H9 (cell line): Measurements from ENCODE around the gene EIF3A. TPM values are rescaled to one million over a fixed set of nuclear protein-coding genes. Genes with fewer than 3 reads are reported as not detected.

Experiments used
- DNase-seq: peaks from one replicate; pipeline ENCODE4 v3.0.0-alpha.2; 2017
- H2AFZ ChIP-seq: one replicate; pipeline ENCODE4 v1.6.1; 2013; ENCODE audit warnings: mild to moderate bottlenecking, low read length, control low read depth, moderate library complexity
- H2AK5ac ChIP-seq: 2 replicates; pipeline ENCODE4 v1.6.1; 2013; ENCODE audit warnings: low read length, control low read depth, mixed read lengths; ENCODE audit not compliant: insufficient read length
- H2BK120ac ChIP-seq: one replicate; pipeline ENCODE4 v1.6.1; 2013; ENCODE audit warnings: low read depth, mild to moderate bottlenecking, low read length, control low read depth, inconsistent platforms; ENCODE audit not compliant: poor library complexity, severe bottlenecking
- H2BK12ac ChIP-seq: 2 replicates; pipeline ENCODE4 v1.6.1; 2013; ENCODE audit warnings: low read length, control low read depth, mixed read lengths, low read depth; ENCODE audit not compliant: insufficient read length
- H2BK15ac ChIP-seq: 2 replicates; pipeline ENCODE4 v1.6.1; 2013; ENCODE audit warnings: low read depth, low read length, control low read depth
- H2BK20ac ChIP-seq: one replicate; pipeline ENCODE4 v1.6.1; 2013; ENCODE audit warnings: low read depth, mild to moderate bottlenecking, low read length, control low read depth, inconsistent platforms; ENCODE audit not compliant: poor library complexity, severe bottlenecking
- H2BK5ac ChIP-seq: 2 replicates; pipeline ENCODE4 v1.6.1; 2013; ENCODE audit warnings: low read length, control low read depth, mixed read lengths; ENCODE audit not compliant: insufficient read length
- H3K14ac ChIP-seq: 2 replicates; pipeline ENCODE4 v1.6.1; 2013; ENCODE audit warnings: low read length, control low read depth; ENCODE audit not compliant: insufficient read depth
- H3K18ac ChIP-seq: 2 replicates; pipeline ENCODE4 v1.6.1; 2013; ENCODE audit warnings: low read depth, mild to moderate bottlenecking, mixed read lengths, low read length, control low read depth; ENCODE audit not compliant: insufficient read length
- H3K23ac ChIP-seq: 2 replicates; pipeline ENCODE4 v1.6.1; 2013; ENCODE audit warnings: low read length, control low read depth, mixed read lengths, low read depth; ENCODE audit not compliant: insufficient read length
- H3K23me2 ChIP-seq: 2 replicates; pipeline ENCODE4 v1.6.1; 2013; ENCODE audit warnings: low read depth, mild to moderate bottlenecking, mixed read lengths, low read length, control low read depth; ENCODE audit not compliant: insufficient read length, poor library complexity, severe bottlenecking
- H3K27ac ChIP-seq: 2 replicates; pipeline ENCODE4 v1.5.1; 2013; ENCODE audit warnings: low read length, control low read depth, mixed read lengths, low read depth; ENCODE audit not compliant: insufficient read length
- H3K27me3 ChIP-seq: 2 replicates; pipeline ENCODE4 v1.6.1; 2013; ENCODE audit warnings: low read length, control low read depth, inconsistent platforms; ENCODE audit not compliant: insufficient read depth
- H3K4ac ChIP-seq: 2 replicates; pipeline ENCODE4 v1.6.1; 2013; ENCODE audit warnings: low read depth, mild to moderate bottlenecking, control low read depth, inconsistent platforms, low read length, moderate library complexity
- H3K4me1 ChIP-seq: 2 replicates; pipeline ENCODE4 v1.6.1; 2013; ENCODE audit warnings: low read length, control low read depth, inconsistent platforms; ENCODE audit not compliant: insufficient read depth
- H3K4me2 ChIP-seq: 2 replicates; pipeline ENCODE4 v1.6.1; 2013; ENCODE audit warnings: low read length, control low read depth, mixed read lengths; ENCODE audit not compliant: insufficient read length, insufficient read depth
- H3K56ac ChIP-seq: 2 replicates; pipeline ENCODE4 v1.6.1; 2013; ENCODE audit warnings: low read depth, mild to moderate bottlenecking, mixed read lengths, low read length, control low read depth; ENCODE audit not compliant: insufficient read length
- H3K79me1 ChIP-seq: 2 replicates; pipeline ENCODE4 v1.6.1; 2013; ENCODE audit warnings: low read depth, mild to moderate bottlenecking, moderate library complexity, low read length, control low read depth, inconsistent platforms; ENCODE audit not compliant: insufficient read depth, poor library complexity, severe bottlenecking
- H3K79me2 ChIP-seq: 2 replicates; pipeline ENCODE4 v1.6.1; 2013; ENCODE audit warnings: low read length, control low read depth, inconsistent platforms; ENCODE audit not compliant: insufficient read depth
- H3K9ac ChIP-seq: 2 replicates; pipeline ENCODE4 v1.6.1; 2013; ENCODE audit warnings: low read length, control low read depth, mixed read lengths; ENCODE audit not compliant: insufficient read length; ENCODE audit errors: extremely low read depth
- H3K9me3 ChIP-seq: one replicate; pipeline ENCODE4 v1.6.1; 2013; ENCODE audit warnings: low read depth, low read length, inconsistent platforms; ENCODE audit not compliant: control insufficient read depth
- H3T11ph ChIP-seq: one replicate; pipeline ENCODE4 v1.6.1; 2013; ENCODE audit warnings: mild to moderate bottlenecking, low read length, control low read depth, inconsistent platforms
- H4K20me1 ChIP-seq: one replicate; pipeline ENCODE4 v1.6.1; 2013; ENCODE audit not compliant: control insufficient read depth, insufficient read length, insufficient read depth
- H4K5ac ChIP-seq: 2 replicates; pipeline ENCODE4 v1.6.1; 2013; ENCODE audit warnings: low read depth, mild to moderate bottlenecking, mixed read lengths, low read length, control low read depth; ENCODE audit not compliant: insufficient read length
- H4K8ac ChIP-seq: replicated peaks from 2 replicates; pipeline ENCODE4 v1.6.1; 2013; ENCODE audit warnings: low read length, control low read depth, mixed read lengths, low read depth; ENCODE audit not compliant: insufficient read length
- H4K91ac ChIP-seq: 2 replicates; pipeline ENCODE4 v1.6.1; 2013; ENCODE audit warnings: low read depth, mild to moderate bottlenecking, moderate library complexity, mixed read lengths, low read length, control low read depth; ENCODE audit not compliant: insufficient read length
- H3K27ac Mint-ChIP-seq, 3 experiments: 2 replicates in 2 of 3; 3 replicates in 1 of 3; pipeline ENCODE4 v1.8.0; 2020 to 2021; ENCODE audit warnings: mixed read lengths in 3 of 3, mild to moderate bottlenecking in 1 of 3, moderate library complexity in 1 of 3
- H3K27me3 Mint-ChIP-seq: 2 replicates; pipeline ENCODE4 v1.8.0; 2021; ENCODE audit warnings: low read depth, mild to moderate bottlenecking, moderate library complexity, mixed read lengths
- H3K36me3 Mint-ChIP-seq, 3 experiments: 2 replicates in 2 of 3; 3 replicates in 1 of 3; pipeline ENCODE4 v1.8.0; 2020 to 2021; ENCODE audit warnings: low read depth in 3 of 3, mixed read lengths in 3 of 3; ENCODE audit not compliant: insufficient read depth in 1 of 3
- H3K4me1 Mint-ChIP-seq, 2 experiments: 2 replicates each; pipeline ENCODE4 v1.8.0; 2020; ENCODE audit warnings: mixed read lengths in 2 of 2
- H3K4me3 Mint-ChIP-seq, 2 experiments: 2 replicates in 1 of 2; 3 replicates in 1 of 2; pipeline ENCODE4 v1.8.0; 2020 to 2021; ENCODE audit warnings: mild to moderate bottlenecking in 2 of 2, mixed read lengths in 2 of 2, moderate library complexity in 1 of 2
- H3K9me3 Mint-ChIP-seq, 2 experiments: 2 replicates in 1 of 2; 3 replicates in 1 of 2; pipeline ENCODE4 v1.8.0; 2020; ENCODE audit warnings: mild to moderate bottlenecking in 2 of 2, mixed read lengths in 2 of 2, moderate library complexity in 1 of 2
- CTCF ChIP-seq: fragments of 200-600 bp; sonication (generic); conservative IDR thresholded peaks from 3 replicates; pipeline ENCODE4 v1.8.0; 2021; ENCODE audit warnings: antibody characterized with exemption, mild to moderate bottlenecking
- WGBS: extraction: QIAGEN DNeasy Blood & Tissue Kit; methylation state at CpG from one replicate; pipeline ENCODE4 v1.1.7; 2013; ENCODE audit warnings: missing lambda C conversion rate, low lambda C conversion rate, mixed read lengths; ENCODE audit not compliant: insufficient read length; ENCODE audit errors: extremely low coverage; 5-methylcytosine and 5-hydroxymethylcytosine counted together
- total RNA-seq: library from RNA; stranded (reverse); gene quantifications from 2 replicates; pipeline ENCODE4 v1.2.1, GENCODE V29; 2021

The EIF3A gene
- total RNA-seq, 1 experiment from 2014 or later, result 206 TPM

DNA sequence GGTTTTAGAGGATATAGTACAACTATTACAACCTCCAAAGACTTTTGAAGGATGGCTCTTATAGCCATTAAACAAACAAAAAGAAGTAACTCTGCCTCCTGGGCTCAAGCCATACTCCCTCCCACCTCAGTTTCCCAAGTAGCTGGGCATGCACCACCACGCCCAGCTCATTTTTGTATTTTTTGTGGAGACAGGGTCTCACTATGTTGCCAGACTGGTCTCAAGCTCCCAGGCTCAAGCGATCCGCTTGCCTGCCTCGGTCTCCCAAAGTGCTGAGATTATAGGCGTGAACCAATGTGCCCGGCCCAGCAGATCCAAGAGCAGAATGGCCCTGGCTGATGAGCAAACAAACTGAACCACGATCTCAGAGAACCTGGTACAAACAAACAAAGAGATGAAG is 35.1 kb downstream of the EIF3A start:
- no peaks in the 10 kb centered on the region for H3K4me1 ChIP-seq
- no peaks in the 10 kb centered on the region for H3K27me3 ChIP-seq
- H3K4me2 ChIP-seq, result no peak overlapping the region
- Mint-ChIP-seq H3K27me3 (peaks cover 3% of the 10 kb centered on the region; the same call in 1 of the 2 replicates), H3K9me3 (no peaks in the 10 kb centered on the region), H3K4me1 (no peaks in the 10 kb centered on the region), H3K4me3 (no peak overlapping the region), H3K36me3 (peaks cover 72 to 99% (median 91%) of the 10 kb centered on the region in 3 experiments; a peak in 6 of 7 replicates), H3K27ac (peak overlapping the region in 1 of 3 experiments; percentile 22; a peak in 1 of 7 replicates)
- no peak overlapping the region for H3K56ac ChIP-seq
- DNase-seq, result no peak
- no peak overlapping the region for H3K23ac ChIP-seq
- no peak overlapping the region for H4K91ac ChIP-seq
- H3K18ac ChIP-seq, result no peak overlapping the region
- H4K5ac ChIP-seq, result no peak overlapping the region
- no peak overlapping the region for H3K27ac ChIP-seq
- no peak overlapping the region for H3T11ph ChIP-seq
- no peak overlapping the region for H3K9ac ChIP-seq
- no peak overlapping the region for H2AFZ ChIP-seq
- no peaks in the 10 kb centered on the region for H4K20me1 ChIP-seq
- WGBS, result no CpG with 5 or more reads among the region's 7 CpGs
- H2BK15ac ChIP-seq, result no peak overlapping the region
- H2BK120ac ChIP-seq, result no peak overlapping the region
- peaks cover 5% of the 10 kb centered on the region; the same call in 1 of the 2 replicates for H3K79me2 ChIP-seq
- H3K79me1 ChIP-seq, result peaks cover 20% of the 10 kb centered on the region
- no peaks in the 10 kb centered on the region for H3K23me2 ChIP-seq
- H2BK5ac ChIP-seq, result no peak overlapping the region
- no peak overlapping the region for H2BK20ac ChIP-seq
- no peak overlapping the region for H3K14ac ChIP-seq
- TF ChIP-seq CTCF, result no peak
- H4K8ac ChIP-seq, result no peak overlapping the region
- no peak overlapping the region for H2AK5ac ChIP-seq
- no peaks in the 10 kb centered on the region for H3K9me3 ChIP-seq
- H3K4ac ChIP-seq, result no peak overlapping the region
- H2BK12ac ChIP-seq, result no peak overlapping the region
